GM18505 (cell line): ENCODE results near the gene SMNDC1.
A peak's percentile ranks its signal among the peaks of the same experiment; 100 is the strongest.

ENCODE experiments used
- ATAC-seq: cut with Tn5 transposase; IDR thresholded peaks from one replicate; pipeline ENCODE4 v1.9.1; 2021; ENCODE audit not compliant: unreplicated experiment
- POLR2A ChIP-seq: IDR thresholded peaks from 4 replicates; pipeline ENCODE4 v1.6.1; 2011; ENCODE audit warnings: borderline replicate concordance; ENCODE audit not compliant: insufficient read depth, insufficient read length; ENCODE audit errors: extremely low read depth

SMNDC1 gene

DNA sequence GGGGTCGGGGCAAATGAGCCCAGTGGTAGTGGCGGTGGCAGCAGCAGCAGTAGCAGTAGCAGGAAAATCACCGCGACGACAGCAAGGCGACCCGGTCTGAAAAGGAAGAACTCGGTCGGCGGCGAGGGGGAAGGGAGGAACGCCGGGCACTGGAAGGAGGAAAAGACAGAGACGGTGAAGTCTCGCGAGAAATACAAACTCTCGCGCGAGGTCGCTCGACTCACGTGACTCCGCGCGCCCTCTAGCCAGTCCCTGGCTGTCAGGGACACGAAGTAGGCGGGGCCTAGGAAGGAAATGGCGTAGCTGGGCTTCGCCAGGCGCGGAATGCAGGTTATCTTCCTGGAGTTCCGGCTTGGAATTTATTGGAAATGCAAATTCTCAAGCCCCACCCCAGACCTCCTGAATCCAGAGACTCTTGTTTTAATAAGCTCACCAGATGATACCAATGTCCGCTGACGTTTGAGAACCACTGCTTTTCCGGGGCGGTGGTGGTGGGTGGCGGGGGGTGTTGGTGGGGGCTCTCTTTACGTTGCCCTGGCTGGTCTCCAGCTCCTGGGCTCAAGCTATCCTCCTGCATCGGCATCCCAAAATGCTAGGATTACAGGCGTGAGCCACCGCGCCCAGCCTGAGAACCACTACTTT lies at the start of gene SMNDC1:
TSS of gene SMNDC1 (minus strand) at position 141 of the 642 bp plus-strand sequence. CDS start 1,333 bp downstream, outside the sequence.
- peak; percentile 89 for ATAC-seq
- TF ChIP-seq POLR2A: peak; percentile 96

DNA sequence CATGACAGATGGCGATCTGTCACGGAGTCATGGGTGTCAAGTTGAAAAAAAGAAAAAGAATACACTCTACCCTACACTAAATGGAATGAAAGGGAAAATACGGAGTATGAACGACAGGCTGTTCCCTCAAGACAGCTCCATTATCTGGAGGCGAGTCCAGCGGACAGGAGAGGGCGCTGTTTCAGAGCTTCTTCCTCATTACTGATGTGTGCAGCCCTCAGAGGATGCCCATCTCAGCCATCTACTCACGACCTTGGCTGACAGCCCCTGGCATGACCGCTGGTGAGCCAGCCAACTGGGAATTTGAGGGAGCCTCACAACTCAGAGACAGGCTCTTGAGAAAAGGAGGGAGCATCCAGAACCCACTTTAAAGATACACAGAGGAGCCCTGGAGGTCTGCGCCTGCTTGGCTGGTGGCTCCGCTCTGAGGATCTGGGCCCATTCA lies 49.6 kb upstream of the SMNDC1 start:
- ATAC-seq: no peak
- TF ChIP-seq POLR2A: no peak

DNA sequence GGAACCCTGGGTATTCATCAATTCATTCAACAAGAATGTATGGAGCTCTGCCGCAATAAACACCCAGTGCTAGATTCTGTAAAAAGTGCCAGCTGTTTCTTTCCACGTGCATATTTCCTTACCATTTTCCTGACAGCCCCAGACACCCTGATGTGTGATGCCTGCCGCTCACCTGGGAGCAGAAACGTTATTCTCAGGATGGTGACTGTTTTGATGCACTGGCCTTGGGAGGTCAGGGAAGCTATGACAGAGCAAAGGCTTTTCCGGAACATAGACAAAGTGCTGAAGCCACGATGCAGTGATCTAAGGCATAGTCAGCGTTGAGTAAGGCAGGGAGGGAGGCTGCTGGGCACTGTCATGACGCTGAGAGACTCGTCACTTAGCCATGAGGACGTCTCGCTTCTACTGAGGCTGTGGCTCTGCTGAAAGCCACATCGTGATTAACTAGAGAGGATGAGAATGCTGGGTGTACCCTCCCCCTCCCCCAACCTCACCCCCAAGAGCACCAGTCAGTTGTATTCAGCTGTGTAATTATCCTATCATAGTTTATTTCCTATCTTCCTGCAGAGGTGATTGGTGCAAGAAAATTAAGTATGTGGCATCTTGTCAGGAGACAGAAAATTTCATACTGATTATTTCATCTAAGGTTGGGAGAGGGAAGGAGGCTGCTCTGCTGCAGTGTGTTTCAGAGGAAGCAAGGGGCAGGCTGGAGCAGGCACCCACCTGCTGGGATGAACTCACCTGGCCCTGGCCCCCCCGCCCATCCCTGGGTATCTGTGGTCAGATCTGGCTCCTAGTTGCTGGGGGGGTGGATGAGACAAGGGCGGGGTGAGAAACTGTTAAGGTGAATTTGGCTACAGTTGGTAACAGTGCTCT lies 48.8 kb upstream of the SMNDC1 start:
- no peak for ATAC-seq
- TF ChIP-seq POLR2A: no peak

DNA sequence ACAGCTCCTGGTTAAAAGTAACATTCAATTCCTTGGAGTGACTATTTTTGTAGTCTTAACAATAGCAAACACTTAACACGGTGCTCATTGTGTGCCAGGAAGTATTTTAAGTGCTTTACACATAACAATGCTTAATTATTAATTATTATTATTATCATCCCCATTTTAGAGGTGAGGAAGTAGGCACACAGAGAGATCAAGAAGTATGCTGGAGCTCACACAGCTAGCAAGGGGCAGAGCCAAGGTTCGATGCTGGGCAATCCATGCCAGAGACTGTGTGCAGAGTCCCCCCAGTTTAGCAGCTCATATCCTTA lies 48.2 kb upstream of the SMNDC1 start:
- TF ChIP-seq POLR2A: no peak
- ATAC-seq: no peak

DNA sequence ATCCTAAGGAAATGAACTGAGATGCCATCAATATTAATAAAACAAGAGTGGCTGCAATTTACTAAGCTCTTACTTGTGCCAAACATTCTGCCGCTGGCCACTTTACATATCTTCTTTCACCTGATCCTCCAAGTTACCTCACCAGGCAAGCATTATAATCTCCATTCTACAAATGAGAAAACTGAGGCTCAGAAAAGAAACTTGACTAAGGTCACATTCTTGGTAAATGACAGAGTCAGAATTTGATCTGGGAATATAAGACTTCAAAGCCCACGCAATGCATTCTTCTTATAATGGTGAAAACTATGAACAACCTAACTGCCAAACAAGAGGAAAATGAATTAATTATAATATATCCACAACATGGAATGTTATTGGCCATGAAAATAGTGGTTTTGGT lies 46.1 kb upstream of the SMNDC1 start:
- ATAC-seq: no peak
- TF ChIP-seq POLR2A: no peak

DNA sequence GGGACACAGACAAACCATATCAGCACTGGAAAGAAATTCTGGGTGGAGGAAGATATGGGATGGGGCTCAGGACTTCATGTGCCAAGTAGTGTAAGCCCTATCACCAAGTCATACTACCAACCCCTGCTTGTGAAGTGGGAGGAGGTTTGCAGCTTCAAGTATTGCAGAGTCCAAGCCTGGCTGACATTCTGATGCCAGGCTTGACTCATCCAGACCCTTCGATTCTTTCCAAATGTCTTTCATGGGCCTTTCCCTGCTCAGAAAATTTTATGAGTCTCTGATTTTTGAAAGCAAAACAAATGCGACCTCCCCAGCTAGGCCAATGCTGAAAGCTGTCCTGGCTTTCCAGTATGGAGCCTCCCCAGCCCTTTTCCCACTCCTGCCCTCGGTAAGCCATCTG lies 45.1 kb upstream of the SMNDC1 start:
- TF ChIP-seq POLR2A: no peak
- ATAC-seq: no peak

DNA sequence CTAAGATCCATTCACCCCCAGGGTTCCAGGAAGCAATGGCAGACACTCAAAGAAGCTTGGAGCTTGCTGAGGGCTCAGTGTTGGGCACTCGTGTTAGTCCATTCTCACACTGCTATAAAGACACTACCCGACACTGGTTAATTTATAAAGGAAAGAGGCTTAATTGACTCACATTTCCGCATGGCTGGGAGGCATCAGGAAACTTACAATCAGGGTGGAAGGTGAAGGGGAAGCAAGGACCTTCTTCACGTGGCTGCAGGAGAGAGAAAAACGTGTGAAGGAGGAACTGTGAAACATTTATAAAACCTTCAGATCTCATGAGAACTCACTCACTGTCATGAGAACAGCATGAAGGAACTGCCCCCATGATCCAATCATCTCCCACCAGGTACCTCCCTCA lies 44.7 kb upstream of the SMNDC1 start:
- ATAC-seq: no peak
- no peak for TF ChIP-seq POLR2A

DNA sequence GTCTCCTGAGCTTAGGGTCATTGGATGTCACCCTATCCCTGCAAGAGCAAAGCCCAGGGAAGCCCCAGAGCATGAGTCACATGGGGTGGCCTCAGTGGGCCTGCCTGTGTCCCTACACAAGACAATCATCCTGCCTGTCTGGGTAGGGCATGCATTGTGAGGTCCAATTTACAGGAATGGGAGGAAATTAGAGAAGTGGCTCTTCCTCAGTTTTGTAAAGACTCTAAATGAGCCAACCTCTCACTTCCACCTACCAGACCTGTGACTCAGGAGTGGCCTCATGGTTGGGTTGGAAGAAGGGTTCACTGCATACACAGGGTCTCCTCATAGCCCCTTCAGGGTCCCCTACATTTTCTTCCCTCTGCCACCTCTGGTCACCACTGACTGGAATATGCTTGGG lies 43.6 kb upstream of the SMNDC1 start:
- no peak for ATAC-seq
- TF ChIP-seq POLR2A: no peak

DNA sequence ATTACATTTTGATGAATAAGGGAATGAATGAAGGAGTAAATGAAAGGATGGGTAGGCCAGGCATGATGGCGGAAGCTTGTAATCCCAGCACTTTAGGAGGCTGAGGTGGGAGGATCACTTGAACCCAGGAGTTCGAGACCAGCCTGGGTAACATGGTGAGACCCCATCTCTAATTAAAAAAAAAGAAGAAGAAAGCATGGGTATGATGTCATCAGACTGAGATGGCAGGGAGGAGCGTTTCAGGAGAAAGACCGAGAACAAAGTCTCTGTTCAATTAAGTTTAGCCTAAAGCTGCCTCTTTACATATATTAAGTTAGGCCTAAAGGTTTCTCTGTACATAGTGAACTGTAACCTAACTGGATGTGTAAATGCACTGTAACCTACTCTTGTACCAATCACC lies 42.2 kb upstream of the SMNDC1 start:
- no peak for ATAC-seq
- TF ChIP-seq POLR2A: no peak

DNA sequence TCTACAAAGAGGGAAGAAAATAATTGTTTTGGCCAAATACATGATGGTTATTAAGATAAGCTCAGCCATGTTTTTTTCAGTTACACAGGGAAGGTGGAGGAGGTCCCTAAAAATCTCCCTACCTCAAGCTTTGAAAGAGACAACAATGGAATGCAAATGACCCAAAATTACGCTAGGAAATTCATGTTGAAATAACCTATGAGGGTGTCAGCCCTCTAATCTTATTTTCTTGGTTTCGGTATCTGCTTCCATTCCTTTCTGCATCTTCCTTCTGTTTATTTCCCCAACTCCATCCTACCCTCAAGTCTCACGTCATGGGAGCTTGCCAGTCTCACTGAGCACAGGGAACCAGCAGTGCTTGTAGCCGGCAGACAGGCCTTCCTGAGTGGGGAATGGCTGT lies 40.6 kb upstream of the SMNDC1 start:
- ATAC-seq: no peak
- TF ChIP-seq POLR2A: no peak

DNA sequence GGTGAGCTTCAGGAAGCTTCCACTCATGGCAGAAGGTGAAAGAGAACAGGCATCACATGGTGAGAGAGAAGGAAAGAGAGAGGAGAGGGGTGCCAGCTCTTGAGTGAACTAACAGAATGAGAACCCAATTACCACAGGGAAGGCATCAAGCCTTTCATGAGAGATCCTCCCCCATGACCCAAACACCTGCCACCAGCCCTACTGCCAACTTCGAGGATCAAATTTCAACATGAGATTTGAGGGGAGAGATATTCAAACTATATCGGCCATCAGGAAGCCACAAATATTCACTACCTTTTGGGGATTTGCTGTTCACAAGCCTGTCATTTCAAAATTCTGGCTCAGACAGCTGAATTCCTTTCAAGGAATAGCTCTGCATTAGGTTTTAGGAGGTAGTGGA lies 39.9 kb upstream of the SMNDC1 start:
- no peak for ATAC-seq
- TF ChIP-seq POLR2A: no peak

DNA sequence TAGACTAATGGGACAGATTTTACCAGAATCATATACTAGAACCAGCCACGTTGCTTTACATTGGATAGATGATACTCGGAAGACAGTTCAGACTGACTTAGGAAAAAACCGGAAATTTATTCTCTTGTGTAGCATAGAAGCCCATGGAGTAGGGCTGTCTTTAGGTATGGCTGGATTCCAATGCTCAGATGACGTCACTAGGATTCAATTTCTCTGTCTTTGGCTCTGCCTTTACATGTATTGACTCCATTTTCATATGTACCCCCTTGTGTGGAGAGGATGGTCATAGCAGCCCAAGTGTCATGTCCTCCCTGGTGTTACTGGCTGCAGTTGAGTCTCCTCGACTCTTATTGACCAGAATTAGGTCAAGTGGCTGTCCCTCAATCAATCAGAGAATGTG lies 39.2 kb upstream of the SMNDC1 start:
- ATAC-seq: no peak
- no peak for TF ChIP-seq POLR2A

DNA sequence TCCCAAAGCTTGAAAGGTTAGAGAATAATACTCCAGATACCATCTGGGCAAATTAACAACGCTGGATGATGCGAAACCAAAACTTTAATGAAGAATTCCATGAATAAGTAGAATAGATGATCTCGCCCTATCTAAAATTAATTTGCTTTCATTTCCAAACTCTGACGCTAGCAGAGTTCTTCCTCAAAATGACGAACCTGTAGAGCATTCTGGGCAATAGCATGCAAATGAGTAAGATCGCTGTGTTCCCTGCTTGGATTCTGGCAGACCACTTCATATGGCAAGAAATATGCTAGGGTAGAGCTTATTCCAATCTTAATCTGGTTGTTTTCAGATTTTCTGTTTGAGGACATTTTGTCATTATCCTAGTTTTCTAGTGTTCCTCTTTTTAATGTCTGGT lies 36.1 kb upstream of the SMNDC1 start:
- no peak for ATAC-seq
- no peak for TF ChIP-seq POLR2A

DNA sequence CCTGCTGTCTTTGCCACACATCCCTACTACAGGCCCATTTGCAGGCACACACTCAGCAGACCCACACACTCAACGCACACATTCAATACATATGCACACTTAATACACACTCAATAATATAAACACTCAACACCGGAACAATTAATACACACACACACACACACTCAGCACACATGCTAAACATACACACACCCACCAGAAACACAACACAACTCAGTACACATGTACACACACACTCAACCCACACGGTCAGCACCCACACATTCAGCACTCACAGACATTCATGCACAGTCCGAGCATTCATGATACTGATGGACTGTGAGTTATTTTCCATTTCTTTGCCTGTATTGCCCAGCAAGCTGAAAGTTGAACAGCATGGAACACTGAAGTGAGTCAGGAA lies 35.4 kb upstream of the SMNDC1 start:
- TF ChIP-seq POLR2A: no peak
- no peak for ATAC-seq
